ENCODE measurements around the gene DOCK8.

DNA sequence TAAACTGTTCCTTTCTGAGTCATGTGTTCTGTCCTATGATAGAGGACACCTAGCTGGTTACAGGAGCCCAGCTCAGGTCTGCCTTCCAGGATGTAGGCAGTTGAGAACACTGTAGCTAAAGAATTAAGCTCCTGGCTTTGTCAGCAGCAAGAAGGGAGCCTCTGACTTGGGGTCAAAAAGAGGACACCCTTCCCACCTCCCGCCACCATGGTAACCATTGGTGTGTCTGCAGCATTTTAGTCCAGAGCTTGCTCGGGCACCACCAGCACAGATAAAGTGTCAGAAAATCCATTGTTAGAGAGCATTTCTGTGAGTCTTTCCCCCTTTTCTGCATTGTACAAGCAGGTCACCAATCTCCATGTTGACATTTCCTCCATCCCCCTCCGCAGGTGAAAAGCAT lies 181.7 kb downstream of the DOCK8 start:
- TF ChIP-seq EZH2 (IDR thresholded peaks at IDR 0.05; ENCODE audit: low read length) (no peak), CTCF (optimal IDR thresholded peaks at IDR 0.05 in 1 of 3, IDR thresholded peaks at IDR 0.05 in 1 of 3, conservative IDR thresholded peaks at IDR 0.05 in 1 of 3; ENCODE audit: extremely low read depth in 1 of 3, insufficient read depth in 2 of 3, low read length in 3 of 3) (no peak)
